IMR-90 (cell line): Measurements from ENCODE around the gene UGT1A1. TPM values are rescaled to one million over a fixed set of nuclear protein-coding genes. Genes with fewer than 3 reads are reported as not detected.

ENCODE experiments used
- ATAC-seq: fragments of 200-7000 bp; cut with Tn5 transposase; 2 replicates; pipeline ENCODE4 v1.9.1; 2020; ENCODE audit warnings: low read depth, mild to moderate bottlenecking, moderate library complexity
- BruUV-seq: library from RNA; stranded (reverse); fragments of 400-500 nt; replicated peaks from 2 replicates; lab custom pipeline; 2021; lab: Mats Ljungman, UMichigan
- CTCF ChIA-PET: fragments of 300-600 bp; formaldehyde crosslinking; extraction: SDS; loops from one replicate; lab custom pipeline; 2021; ENCODE audit warnings: antibody characterized with exemption; lab: Yijun Ruan, JAX
- POLR2A ChIA-PET: fragments of 300-600 bp; sonication (Branson Sonifier 250); formaldehyde crosslinking; loops from one replicate; lab custom pipeline; 2022; ENCODE audit warnings: antibody characterized with exemption; ENCODE audit not compliant: unreplicated experiment; lab: Charles Lee
- DNase-seq: peaks from one replicate; pipeline ENCODE4 v3.0.0; 2013
- H2AFZ ChIP-seq: replicated peaks from 2 replicates; pipeline ENCODE3; 2013; ENCODE audit warnings: low read length, mild to moderate bottlenecking; ENCODE audit not compliant: poor library complexity
- H2AK5ac ChIP-seq: 2 replicates; pipeline ENCODE4 v1.6.1; 2013; ENCODE audit warnings: low read depth, low read length, inconsistent platforms
- H2AK9ac ChIP-seq: replicated peaks from 2 replicates; pipeline ENCODE3; 2013; ENCODE audit warnings: mild to moderate bottlenecking, low read depth, low read length, moderate library complexity; ENCODE audit not compliant: poor library complexity
- H2BK120ac ChIP-seq: 2 replicates; pipeline ENCODE4 v1.6.1; 2013; ENCODE audit warnings: low read depth, low read length, inconsistent platforms
- H2BK15ac ChIP-seq: 3 replicates; pipeline ENCODE4 v1.6.1; 2013; ENCODE audit warnings: low read depth, low read length, inconsistent platforms
- H2BK20ac ChIP-seq: 2 replicates; pipeline ENCODE4 v1.6.1; 2013; ENCODE audit warnings: low read depth, mild to moderate bottlenecking, inconsistent platforms, low read length, moderate library complexity
- H2BK5ac ChIP-seq: 2 replicates; pipeline ENCODE4 v1.6.1; 2013; ENCODE audit warnings: mild to moderate bottlenecking, low read depth, low read length, inconsistent platforms; ENCODE audit not compliant: poor library complexity, severe bottlenecking
- H3K14ac ChIP-seq: replicated peaks from 2 replicates; pipeline ENCODE4 v1.6.1; 2013; ENCODE audit warnings: low read depth, low read length, inconsistent platforms
- H3K18ac ChIP-seq: 2 replicates; pipeline ENCODE4 v1.6.1; 2013; ENCODE audit warnings: low read depth, low read length, control low read depth
- H3K23ac ChIP-seq: 2 replicates; pipeline ENCODE4 v1.6.1; 2013; ENCODE audit warnings: low read depth, low read length, inconsistent platforms
- H3K27ac ChIP-seq: 2 replicates; pipeline ENCODE4 v1.5.1; 2013; ENCODE audit warnings: mild to moderate bottlenecking, control low read depth, low read length; ENCODE audit not compliant: insufficient read depth
- H3K27me3 ChIP-seq: 2 replicates; pipeline ENCODE4 v1.6.1; 2013; ENCODE audit warnings: low read length; ENCODE audit not compliant: control insufficient read depth, insufficient read depth
- H3K36me3 ChIP-seq: 2 replicates; pipeline ENCODE4 v1.6.1; 2013; ENCODE audit warnings: low read length, mixed read lengths; ENCODE audit not compliant: control insufficient read depth, insufficient read depth
- H3K4ac ChIP-seq: 2 replicates; pipeline ENCODE4 v1.6.1; 2013; ENCODE audit warnings: low read depth, low read length, inconsistent platforms
- H3K4me1 ChIP-seq: 2 replicates; pipeline ENCODE4 v1.6.1; 2013; ENCODE audit warnings: low read length, mixed read lengths; ENCODE audit not compliant: control insufficient read depth, insufficient read depth
- H3K4me2 ChIP-seq: 2 replicates; pipeline ENCODE4 v1.6.1; 2013; ENCODE audit warnings: low read depth, mild to moderate bottlenecking, control low read depth, low read length, moderate library complexity
- H3K4me3 ChIP-seq: 2 replicates; pipeline ENCODE4 v1.5.1; 2013; ENCODE audit warnings: low read depth, mild to moderate bottlenecking, control low read depth, low read length, moderate library complexity; ENCODE audit not compliant: insufficient read depth
- H3K56ac ChIP-seq: 2 replicates; pipeline ENCODE4 v1.6.1; 2013; ENCODE audit warnings: low read length, inconsistent platforms; ENCODE audit not compliant: insufficient read depth; ENCODE audit errors: extremely low read depth
- H3K79me1 ChIP-seq, 2 experiments: 2 replicates each; pipeline ENCODE4 v1.6.1; 2013; ENCODE audit warnings: low read length in 2 of 2, inconsistent platforms in 1 of 2, low read depth in 1 of 2
- H3K9ac ChIP-seq: 2 replicates; pipeline ENCODE4 v1.6.1; 2013; ENCODE audit warnings: low read depth, low read length, control low read depth
- H3K9me1 ChIP-seq: 2 replicates; pipeline ENCODE4 v1.6.1; 2013; ENCODE audit warnings: low read length, inconsistent platforms; ENCODE audit not compliant: insufficient read depth
- H3K9me3 ChIP-seq: 2 replicates; pipeline ENCODE4 v1.6.1; 2013; ENCODE audit warnings: low read length; ENCODE audit not compliant: control insufficient read depth, insufficient read depth
- H4K20me1 ChIP-seq: 2 replicates; pipeline ENCODE4 v1.6.1; 2013; ENCODE audit warnings: low read length, inconsistent platforms; ENCODE audit not compliant: insufficient read depth
- H4K5ac ChIP-seq: 2 replicates; pipeline ENCODE4 v1.6.1; 2013; ENCODE audit warnings: mild to moderate bottlenecking, low read depth, low read length, control low read depth
- H4K8ac ChIP-seq, 2 experiments: 2 replicates each; pipeline ENCODE4 v1.6.1; 2013; ENCODE audit warnings: low read depth in 2 of 2, low read length in 2 of 2, control low read depth in 1 of 2, inconsistent platforms in 1 of 2
- H4K91ac ChIP-seq: 2 replicates; pipeline ENCODE4 v1.6.1; 2013; ENCODE audit warnings: low read depth, low read length, inconsistent platforms; ENCODE audit not compliant: insufficient read depth
- BHLHE40 ChIP-seq: fragments of 150-350 bp; IDR thresholded peaks from 2 replicates; pipeline ENCODE4 v1.6.1; 2016; ENCODE audit warnings: mild to moderate bottlenecking, low read depth, low read length
- CEBPB ChIP-seq: IDR thresholded peaks from 2 replicates; pipeline ENCODE4 v1.6.1; 2012; ENCODE audit warnings: low read depth, low read length, improper control_type of control experiment
- CHD1 ChIP-seq: IDR thresholded peaks from 2 replicates; pipeline ENCODE4 v1.6.1; 2012; ENCODE audit warnings: low read depth, low read length, improper control_type of control experiment
- CTCF ChIP-seq: conservative IDR thresholded peaks from 2 replicates; pipeline ENCODE4 v1.5.1; 2012; ENCODE audit warnings: mild to moderate bottlenecking, low read depth, low read length, improper control_type of control experiment
- ELK1 ChIP-seq: fragments of 150-350 bp; IDR thresholded peaks from 2 replicates; pipeline ENCODE4 v1.6.1; 2016; ENCODE audit warnings: low read depth, mild to moderate bottlenecking, low read length, moderate library complexity, borderline replicate concordance
- FOS ChIP-seq: fragments of 150-350 bp; IDR thresholded peaks from 2 replicates; pipeline ENCODE4 v1.6.1; 2016; ENCODE audit warnings: low read depth, low read length
- MAFK ChIP-seq: IDR thresholded peaks from 2 replicates; pipeline ENCODE4 v1.6.1; 2012; ENCODE audit warnings: low read depth, low read length, improper control_type of control experiment
- MAZ ChIP-seq: IDR thresholded peaks from 2 replicates; pipeline ENCODE4 v1.6.1; 2012; ENCODE audit warnings: low read depth, mild to moderate bottlenecking, low read length, improper control_type of control experiment, moderate library complexity, borderline replicate concordance
- MXI1 ChIP-seq: IDR thresholded peaks from 2 replicates; pipeline ENCODE4 v1.6.1; 2012; ENCODE audit warnings: low read depth, mild to moderate bottlenecking, low read length, moderate library complexity, borderline replicate concordance
- NFE2L2 ChIP-seq: fragments of 150-350 bp; IDR thresholded peaks from 2 replicates; pipeline ENCODE4 v1.6.1; 2016; ENCODE audit warnings: low read depth, mild to moderate bottlenecking, low read length
- POLR2A ChIP-seq: IDR thresholded peaks from 2 replicates; pipeline ENCODE4 v1.6.1; 2012; ENCODE audit warnings: mild to moderate bottlenecking, low read depth, low read length
- RAD21 ChIP-seq: IDR thresholded peaks from 2 replicates; pipeline ENCODE4 v1.6.1; 2012; ENCODE audit warnings: low read length, improper control_type of control experiment
- RCOR1 ChIP-seq: IDR thresholded peaks from 2 replicates; pipeline ENCODE4 v1.6.1; 2012; ENCODE audit warnings: mild to moderate bottlenecking, low read length, improper control_type of control experiment; ENCODE audit not compliant: insufficient replicate concordance
- RFX5 ChIP-seq: IDR thresholded peaks from 2 replicates; pipeline ENCODE4 v1.8.0; 2012; ENCODE audit warnings: low read depth, mild to moderate bottlenecking, low read length, moderate library complexity
- SMC3 ChIP-seq: fragments of 150-350 bp; IDR thresholded peaks from 2 replicates; pipeline ENCODE4 v1.6.1; 2016; ENCODE audit warnings: low read depth, mild to moderate bottlenecking, antibody characterized with exemption, low read length, moderate library complexity
- USF2 ChIP-seq: fragments of 150-350 bp; IDR thresholded peaks from 2 replicates; pipeline ENCODE4 v1.6.1; 2017; ENCODE audit warnings: mild to moderate bottlenecking, antibody characterized with exemption, low read length, low read depth
- WGBS, 2 experiments: methylation state at CpG; one replicate each; pipeline versions ENCODE4 v1.1.5 to v1.1.7; 2013; ENCODE audit warnings: missing lambda C conversion rate in 2 of 2; ENCODE audit not compliant: insufficient read length in 1 of 2; ENCODE audit errors: extremely low coverage in 2 of 2; 5-methylcytosine and 5-hydroxymethylcytosine counted together
- dilution Hi-C: fragments of 300-500 bp; cut with HindIII; formaldehyde crosslinking; loops from one replicate; pipeline ENCODE4 v1.14.3; 2018; ENCODE audit warnings: low sequenced_read_pairs; ENCODE audit not compliant: unreplicated experiment
- in situ Hi-C: fragments of 300-500 bp; cut with MboI; formaldehyde crosslinking; loops from 3 replicates; pipeline ENCODE4 v1.14.3; 2019; ENCODE audit warnings: low sequenced_read_pairs, inconsistent platforms, mixed read lengths
- intact Hi-C: fragments of 100-400 bp; cut with micrococcal nuclease; formaldehyde crosslinking; loops from 2 replicates; pipeline ENCODE4 v1.10.0; 2022
- polyA plus RNA-seq, 3 experiments: library from polyadenylated mRNA; depleted of rRNA; stranded (reverse); fragments of >200 nt; gene quantifications; 2 replicates each; pipeline ENCODE4 v1.2.3, GENCODE V29; 2012; ENCODE audit warnings: low replicate concordance in 1 of 3
- total RNA-seq: library from RNA; depleted of rRNA; stranded (reverse); fragments of >200 nt; gene quantifications from 2 replicates; pipeline ENCODE4 v1.2.3, GENCODE V29; 2012

UGT1A1 gene
- total and polyA plus RNA-seq, 2 of the 4 experiments (the other 2 are of a cell fraction): not detected

- no peak overlapping the region for H4K5ac ChIP-seq
- no CpG with 5 or more reads among the region's 16 CpGs for WGBS, 2 experiments
- H3K23ac ChIP-seq: no peak overlapping the region
- no peak overlapping the region for H2BK5ac ChIP-seq
- POLR2A ChIA-PET: no interaction called here
- CTCF ChIA-PET: no interaction called here
- no peak overlapping the region for H3K18ac ChIP-seq
- no peaks in the 10 kb centered on the region for H3K36me3 ChIP-seq
- in situ Hi-C loops (no loop called here), intact Hi-C loops (no loop called here), dilution Hi-C loops (no loop called here)
- no peak for DNase-seq
- BruUV-seq: no TSS peak
- no peak overlapping the region for H2AK5ac ChIP-seq
- TF ChIP-seq RCOR1 (no peak), SMC3 (no peak), RFX5 (no peak), CTCF (no peak), NFE2L2 (no peak), RAD21 (no peak), POLR2A (no peak), MXI1 (no peak), MAZ (no peak), CHD1 (no peak), CEBPB (no peak), ELK1 (no peak), FOS (no peak), USF2 (no peak), MAFK (no peak), BHLHE40 (no peak)
- H3K9ac ChIP-seq: no peak overlapping the region
- no peak overlapping the region for H2AK9ac ChIP-seq
- no peak overlapping the region for H4K91ac ChIP-seq
- no peaks in the 10 kb centered on the region for H3K9me1 ChIP-seq
- no peaks in the 10 kb centered on the region for H4K20me1 ChIP-seq
- H3K56ac ChIP-seq: no peak overlapping the region
- no peak overlapping the region for H3K27ac ChIP-seq
- H3K14ac ChIP-seq: no peak overlapping the region
- H3K4me1 ChIP-seq: no peaks in the 10 kb centered on the region
- no peak overlapping the region for H2BK20ac ChIP-seq
- H4K8ac ChIP-seq: no peak overlapping the region
- H2AFZ ChIP-seq: no peak overlapping the region
- peaks cover 3% of the 10 kb centered on the region; the same call in 1 of the 2 replicates for H3K9me3 ChIP-seq
- H2BK15ac ChIP-seq: no peak overlapping the region
- no peak overlapping the region for H2BK120ac ChIP-seq
- no peaks in the 10 kb centered on the region for H3K27me3 ChIP-seq
- H3K79me1 ChIP-seq: no peaks in the 10 kb centered on the region
- H3K4ac ChIP-seq: no peak overlapping the region
- no peak overlapping the region for H3K4me2 ChIP-seq
- ATAC-seq: no peak
- H3K4me3 ChIP-seq: no peak overlapping the region
Measured at GRCh38 chr2:233772153-233772552, 12.1 kb downstream of the UGT1A1 start.
